Mesendoderm (in vitro differentiated cells): ENCODE data around the gene TPRG1.

Experiments used
- DNase-seq: peaks from one replicate; pipeline ENCODE4 v3.0.0; 2013
- H2AK5ac ChIP-seq: 2 replicates; pipeline ENCODE4 v1.6.1; 2013; ENCODE audit warnings: low read length, inconsistent platforms
- H2BK120ac ChIP-seq: 2 replicates; pipeline ENCODE4 v1.6.1; 2013; ENCODE audit warnings: low read depth, mild to moderate bottlenecking, low read length, moderate library complexity, mixed read lengths
- H2BK15ac ChIP-seq: replicated peaks from 2 replicates; pipeline ENCODE4 v1.6.1; 2013; ENCODE audit warnings: low read depth, mild to moderate bottlenecking, moderate library complexity
- H2BK5ac ChIP-seq: 2 replicates; pipeline ENCODE4 v1.6.1; 2013; ENCODE audit warnings: low read length, inconsistent platforms
- H3K18ac ChIP-seq: 2 replicates; pipeline ENCODE4 v1.6.1; 2013; ENCODE audit warnings: mild to moderate bottlenecking, low read length, mixed read lengths
- H3K23ac ChIP-seq: one replicate; pipeline ENCODE4 v1.6.1; 2013; ENCODE audit warnings: low read length
- H3K27ac ChIP-seq: 2 replicates; pipeline ENCODE4 v1.5.1; 2013; ENCODE audit warnings: low read depth, mild to moderate bottlenecking, inconsistent platforms, low read length, moderate library complexity
- H3K27me3 ChIP-seq: 2 replicates; pipeline ENCODE4 v1.6.1; 2013; ENCODE audit warnings: low read length, control low read depth, mild to moderate bottlenecking, inconsistent platforms; ENCODE audit not compliant: insufficient read depth, poor library complexity
- H3K36me3 ChIP-seq: 2 replicates; pipeline ENCODE4 v1.6.1; 2013; ENCODE audit warnings: low read length, inconsistent platforms; ENCODE audit not compliant: control insufficient read depth, insufficient read depth
- H3K4ac ChIP-seq: one replicate; pipeline ENCODE4 v1.6.1; 2013; ENCODE audit warnings: low read depth, mild to moderate bottlenecking, low read length, moderate library complexity
- H3K4me1 ChIP-seq: 2 replicates; pipeline ENCODE4 v1.6.1; 2013; ENCODE audit warnings: low read depth, low read length, inconsistent platforms; ENCODE audit not compliant: control insufficient read depth
- H3K4me2 ChIP-seq: 2 replicates; pipeline ENCODE4 v1.6.1; 2013; ENCODE audit warnings: low read length
- H3K4me3 ChIP-seq: 2 replicates; pipeline ENCODE4 v1.5.1; 2013; ENCODE audit warnings: mild to moderate bottlenecking, low read length
- H3K56ac ChIP-seq: one replicate; pipeline ENCODE4 v1.6.1; 2013; ENCODE audit warnings: low read length
- H3K79me1 ChIP-seq: 2 replicates; pipeline ENCODE4 v1.6.1; 2013; ENCODE audit warnings: low read length, inconsistent platforms
- H3K79me2 ChIP-seq: 2 replicates; pipeline ENCODE4 v1.6.1; 2013; ENCODE audit warnings: mild to moderate bottlenecking, low read length; ENCODE audit not compliant: control insufficient read depth, insufficient read depth
- H3K9ac ChIP-seq: 2 replicates; pipeline ENCODE4 v1.6.1; 2013; ENCODE audit warnings: low read length, inconsistent platforms
- H4K5ac ChIP-seq: one replicate; pipeline ENCODE4 v1.6.1; 2013; ENCODE audit warnings: low read length
- H4K8ac ChIP-seq: one replicate; pipeline ENCODE4 v1.6.1; 2013; ENCODE audit warnings: low read depth, mild to moderate bottlenecking, control low read depth, low read length, moderate library complexity
- WGBS: extraction: QIAGEN DNeasy Blood & Tissue Kit; methylation state at CpG from one replicate; pipeline ENCODE4 v1.1.7; 2013; ENCODE audit warnings: low lambda C conversion rate, missing lambda C conversion rate; ENCODE audit not compliant: insufficient coverage; ENCODE audit errors: extremely low coverage; 5-methylcytosine and 5-hydroxymethylcytosine counted together

The TPRG1 gene

GRCh38 chr3:189361103-189361835 is 189.5 kb downstream of the TPRG1 start:
- no peaks in the 10 kb centered on the region for H3K79me2 ChIP-seq
- H3K27ac ChIP-seq = no peak overlapping the region
- no peak overlapping the region for H3K56ac ChIP-seq
- no peak overlapping the region for H2AK5ac ChIP-seq
- H3K18ac ChIP-seq = no peak overlapping the region
- H3K4ac ChIP-seq = no peak overlapping the region
- no peak overlapping the region for H2BK5ac ChIP-seq
- H4K5ac ChIP-seq = no peak overlapping the region
- H2BK120ac ChIP-seq = no peak overlapping the region
- H3K79me1 ChIP-seq = no peaks in the 10 kb centered on the region
- no peak overlapping the region for H3K9ac ChIP-seq
- no peak for DNase-seq
- H3K4me3 ChIP-seq = no peak overlapping the region
- no peaks in the 10 kb centered on the region for H3K27me3 ChIP-seq
- no peaks in the 10 kb centered on the region for H3K36me3 ChIP-seq
- no peak overlapping the region for H3K4me2 ChIP-seq
- no CpG with 5 or more reads among the region's 2 CpGs for WGBS
- H2BK15ac ChIP-seq = no peak overlapping the region
- no peak overlapping the region for H3K23ac ChIP-seq
- H4K8ac ChIP-seq = no peak overlapping the region
- H3K4me1 ChIP-seq = no peaks in the 10 kb centered on the region

GRCh38 chr3:189363590-189364255 is 192.0 kb downstream of the TPRG1 start:
- no peaks in the 10 kb centered on the region for H3K27me3 ChIP-seq
- H2AK5ac ChIP-seq = no peak overlapping the region
- no peak overlapping the region for H2BK5ac ChIP-seq
- no CpG with 5 or more reads among the region's 3 CpGs for WGBS
- H4K5ac ChIP-seq = no peak overlapping the region
- no peak for DNase-seq
- H3K4me1 ChIP-seq = no peaks in the 10 kb centered on the region
- H3K4ac ChIP-seq = no peak overlapping the region
- H3K4me3 ChIP-seq = no peak overlapping the region
- H3K36me3 ChIP-seq = no peaks in the 10 kb centered on the region
- H3K23ac ChIP-seq = no peak overlapping the region
- no peaks in the 10 kb centered on the region for H3K79me2 ChIP-seq
- H3K18ac ChIP-seq = no peak overlapping the region
- no peak overlapping the region for H2BK15ac ChIP-seq
- H3K4me2 ChIP-seq = no peak overlapping the region
- H3K27ac ChIP-seq = no peak overlapping the region
- no peak overlapping the region for H3K9ac ChIP-seq
- no peak overlapping the region for H3K56ac ChIP-seq
- no peak overlapping the region for H2BK120ac ChIP-seq
- H4K8ac ChIP-seq = no peak overlapping the region
- H3K79me1 ChIP-seq = no peaks in the 10 kb centered on the region

- Histone ChIP-seq H3K27ac (no peak overlapping the region), H3K79me2 (no peaks in the 10 kb centered on the region), H4K5ac (no peak overlapping the region), H3K27me3 (no peaks in the 10 kb centered on the region), H2AK5ac (no peak overlapping the region), H3K4me1 (no peaks in the 10 kb centered on the region), H3K36me3 (no peaks in the 10 kb centered on the region), H3K79me1 (no peaks in the 10 kb centered on the region), H2BK15ac (no peak overlapping the region), H3K23ac (no peak overlapping the region), H3K4me2 (no peak overlapping the region), H3K56ac (no peak overlapping the region), H3K4ac (no peak overlapping the region), H3K9ac (no peak overlapping the region), H3K18ac (no peak overlapping the region), H2BK5ac (no peak overlapping the region), H2BK120ac (no peak overlapping the region), H3K4me3 (no peak overlapping the region), H4K8ac (no peak overlapping the region)
- DNase-seq = no peak
- WGBS = no CpG with 5 or more reads among the region's 3 CpGs
These were observed 194.1 kb downstream of the TPRG1 start for GRCh38 chr3:189365609-189366564.

- Histone ChIP-seq H3K36me3 (no peaks in the 10 kb centered on the region), H3K79me2 (no peaks in the 10 kb centered on the region), H3K27ac (no peak overlapping the region), H4K5ac (no peak overlapping the region), H3K23ac (no peak overlapping the region), H2AK5ac (no peak overlapping the region), H3K56ac (no peak overlapping the region), H3K4me1 (no peaks in the 10 kb centered on the region), H3K4me2 (no peak overlapping the region), H2BK120ac (no peak overlapping the region), H3K4ac (no peak overlapping the region), H2BK5ac (no peak overlapping the region), H3K27me3 (no peaks in the 10 kb centered on the region), H2BK15ac (no peak overlapping the region), H4K8ac (no peak overlapping the region), H3K79me1 (no peaks in the 10 kb centered on the region), H3K18ac (no peak overlapping the region), H3K9ac (no peak overlapping the region), H3K4me3 (no peak overlapping the region)
- no peak for DNase-seq
- WGBS = no CpG with 5 or more reads among the region's 4 CpGs
These were observed 196.6 kb downstream of the TPRG1 start for GRCh38 chr3:189368384-189368783.

- Histone ChIP-seq H3K56ac (no peak overlapping the region), H3K36me3 (no peaks in the 10 kb centered on the region), H3K4me3 (no peak overlapping the region), H3K79me1 (no peaks in the 10 kb centered on the region), H3K18ac (no peak overlapping the region), H3K27me3 (no peaks in the 10 kb centered on the region), H2AK5ac (no peak overlapping the region), H3K4me1 (no peaks in the 10 kb centered on the region), H4K5ac (no peak overlapping the region), H3K23ac (no peak overlapping the region), H3K27ac (no peak overlapping the region), H3K4me2 (no peak overlapping the region), H3K9ac (no peak overlapping the region), H3K4ac (no peak overlapping the region), H2BK120ac (no peak overlapping the region), H3K79me2 (no peaks in the 10 kb centered on the region), H4K8ac (no peak overlapping the region), H2BK5ac (no peak overlapping the region), H2BK15ac (no peak overlapping the region)
- DNase-seq = peak; percentile 32
- no CpG with 5 or more reads among the region's 5 CpGs for WGBS
These were observed 197.9 kb downstream of the TPRG1 start for GRCh38 chr3:189369636-189370035.
